Measurements from ENCODE around the gene NAB1. TPM values are rescaled to one million over a fixed set of nuclear protein-coding genes. Genes with fewer than 3 reads are reported as not detected.

Gene NAB1
- polyA plus RNA-seq, 1 donor: 53.9 TPM

GRCh38 chr2:190637281-190637734, 11.6 kb upstream of the NAB1 start:
- DNase-seq (ENCODE audit: low read depth): no peak

DNA sequence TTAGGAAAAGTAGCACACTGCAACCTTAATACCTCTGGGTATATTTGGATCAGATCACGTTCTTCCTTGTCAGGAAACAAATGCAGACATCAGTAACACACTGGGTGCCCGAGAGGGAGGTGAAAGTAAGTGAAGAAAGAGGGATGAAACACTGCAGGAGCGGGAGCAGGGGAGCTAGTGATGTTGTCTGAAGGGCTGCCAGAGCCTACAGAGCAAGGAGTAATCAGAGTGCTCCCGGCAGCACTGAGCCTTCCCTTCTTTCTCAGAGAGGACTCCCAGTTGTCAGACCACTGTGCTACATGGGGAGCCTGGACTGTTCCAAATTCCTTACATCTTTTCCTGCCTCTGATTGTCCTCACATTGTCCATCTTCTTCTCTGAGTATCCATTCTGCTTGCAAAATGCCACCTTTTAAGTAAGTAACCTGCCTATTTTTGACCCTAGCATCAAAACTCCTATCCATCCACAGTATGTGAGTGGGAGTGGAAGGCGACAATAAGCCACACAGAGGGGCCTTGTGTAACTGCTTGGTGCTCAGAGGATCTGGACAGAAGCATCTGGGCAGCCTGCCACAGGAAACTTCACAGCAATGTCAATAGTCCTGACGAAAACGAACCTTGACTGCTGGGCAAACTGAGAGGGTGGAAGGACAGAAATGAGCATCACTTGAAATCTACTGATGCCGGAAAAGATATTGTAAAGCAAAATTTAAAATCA, 10.8 kb upstream of the NAB1 start:
- no peak for DNase-seq (ENCODE audit: low read depth)

DNA sequence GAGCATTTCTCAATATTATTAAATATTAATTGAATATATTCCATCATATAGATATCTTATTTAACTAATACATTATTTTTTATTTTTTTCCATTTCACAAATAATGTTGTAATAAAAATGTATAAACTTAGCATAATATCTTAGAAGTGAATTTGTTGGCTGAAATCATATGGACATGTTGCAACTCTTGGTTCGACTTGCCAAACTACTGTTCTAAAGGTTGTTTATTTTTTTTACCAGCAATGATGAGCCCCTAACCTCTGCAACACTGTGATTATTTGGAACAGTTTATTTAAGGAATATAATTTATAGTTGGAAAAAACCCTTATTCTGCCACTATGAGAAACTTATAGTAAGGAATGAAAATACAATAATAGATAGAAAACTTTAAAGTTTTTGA, 8.8 kb upstream of the NAB1 start:
- DNase-seq (ENCODE audit: low read depth): no peak

- DNase-seq (ENCODE audit: low read depth): no peak
These were observed 7.4 kb upstream of the NAB1 start for GRCh38 chr2:190641469-190641868.

- DNase-seq (ENCODE audit: low read depth): no peak
These were observed 1.9 kb upstream of the NAB1 start for GRCh38 chr2:190646780-190647522.

- DNase-seq (ENCODE audit: low read depth): peak; percentile 77
These were observed 421 bp upstream of the NAB1 start for GRCh38 chr2:190648289-190649034.

DNA sequence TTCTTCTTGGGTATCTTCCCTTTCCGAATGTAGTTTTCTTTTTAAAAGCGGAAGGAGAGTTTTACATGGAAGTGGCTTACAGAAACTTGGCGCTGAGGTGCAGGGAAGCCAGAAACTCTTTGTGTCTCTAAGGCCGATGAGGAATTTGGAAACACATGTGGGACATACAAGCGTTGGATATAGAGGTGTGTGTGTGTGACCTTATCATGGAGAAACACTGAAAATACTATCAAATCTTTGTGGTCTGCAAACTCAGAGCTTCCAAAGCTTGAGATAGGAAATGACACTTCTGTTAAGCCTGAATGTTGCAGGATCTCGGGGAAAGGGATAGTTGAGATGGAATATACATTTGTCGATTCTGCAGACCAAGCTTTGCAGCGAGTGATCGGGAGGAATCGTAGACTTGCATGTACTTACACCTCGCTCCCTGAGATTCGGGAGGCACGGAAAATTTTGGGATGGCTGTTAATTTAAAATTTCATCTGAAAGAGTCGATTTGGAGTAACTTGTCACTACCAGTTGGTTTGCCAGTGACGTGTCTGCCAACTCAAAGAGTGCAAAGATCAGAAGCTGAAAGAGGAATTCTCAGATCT, 1.0 kb downstream of the NAB1 start:
- DNase-seq (ENCODE audit: low read depth): no peak

GRCh38 chr2:190651413-190651812, 2.5 kb downstream of the NAB1 start:
- DNase-seq (ENCODE audit: low read depth): no peak

- no peak for DNase-seq (ENCODE audit: low read depth)
These were observed 4.3 kb downstream of the NAB1 start for GRCh38 chr2:190653231-190653630.

GRCh38 chr2:190653931-190654330, 5.0 kb downstream of the NAB1 start:
- no peak for DNase-seq (ENCODE audit: low read depth)

- DNase-seq (ENCODE audit: low read depth): no peak
These were observed 6.2 kb downstream of the NAB1 start for GRCh38 chr2:190655113-190655512.

- no peak for DNase-seq (ENCODE audit: low read depth)
These were observed 6.7 kb downstream of the NAB1 start for GRCh38 chr2:190655570-190655969.

GRCh38 chr2:190656301-190656700, 7.4 kb downstream of the NAB1 start:
- no peak for DNase-seq (ENCODE audit: low read depth)

DNA sequence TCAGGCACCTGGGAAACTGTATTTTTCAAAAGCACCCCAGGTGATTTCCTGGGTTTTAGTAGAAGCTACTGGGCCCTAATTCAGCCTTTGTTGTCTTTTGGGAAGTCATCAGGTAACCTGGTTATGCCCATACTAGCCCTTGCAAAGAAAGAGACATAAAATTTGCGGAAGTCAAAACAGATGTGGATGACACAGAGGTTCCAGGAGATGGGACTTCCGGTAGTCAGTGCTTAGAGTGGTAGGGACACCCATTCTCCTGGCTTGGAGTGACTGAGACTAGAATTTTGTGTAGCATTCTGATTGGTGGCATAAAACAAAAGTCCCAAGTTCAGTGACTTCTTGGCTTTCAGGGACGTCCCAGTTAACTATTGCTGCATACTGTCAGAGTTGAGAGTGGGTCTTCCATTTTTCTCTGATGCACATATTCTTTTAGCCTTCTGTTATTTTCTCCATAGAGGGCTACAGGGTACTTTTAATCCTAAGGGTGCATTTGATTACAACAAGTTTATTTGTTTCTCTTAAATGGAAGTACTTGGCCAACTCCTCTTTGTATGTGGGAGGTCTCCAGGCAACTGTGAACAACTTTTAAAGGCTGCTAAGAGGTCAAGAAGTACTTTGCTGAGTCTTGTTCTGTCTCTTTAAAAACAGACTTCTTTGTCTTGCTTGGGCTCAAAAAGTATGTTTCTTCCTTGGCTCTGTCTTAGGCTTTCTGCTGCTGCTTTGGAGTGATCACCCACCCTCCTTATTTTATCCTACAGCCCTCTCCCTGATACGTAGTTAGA, 8.8 kb downstream of the NAB1 start:
- DNase-seq (ENCODE audit: low read depth): no peak

GRCh38 chr2:190659553-190659952, 10.7 kb downstream of the NAB1 start:
- no peak for DNase-seq (ENCODE audit: low read depth)

GRCh38 chr2:190662754-190663153, 13.9 kb downstream of the NAB1 start:
- DNase-seq (ENCODE audit: low read depth): no peak

GRCh38 chr2:190663348-190663747, 14.5 kb downstream of the NAB1 start:
- no peak for DNase-seq (ENCODE audit: low read depth)

GRCh38 chr2:190663839-190664238, 15.0 kb downstream of the NAB1 start:
- no peak for DNase-seq (ENCODE audit: low read depth)

- no peak for DNase-seq (ENCODE audit: low read depth)
These were observed 15.4 kb downstream of the NAB1 start for GRCh38 chr2:190664240-190664639.

- DNase-seq (ENCODE audit: low read depth): no peak
These were observed 18.0 kb downstream of the NAB1 start for GRCh38 chr2:190666895-190667294.

DNA sequence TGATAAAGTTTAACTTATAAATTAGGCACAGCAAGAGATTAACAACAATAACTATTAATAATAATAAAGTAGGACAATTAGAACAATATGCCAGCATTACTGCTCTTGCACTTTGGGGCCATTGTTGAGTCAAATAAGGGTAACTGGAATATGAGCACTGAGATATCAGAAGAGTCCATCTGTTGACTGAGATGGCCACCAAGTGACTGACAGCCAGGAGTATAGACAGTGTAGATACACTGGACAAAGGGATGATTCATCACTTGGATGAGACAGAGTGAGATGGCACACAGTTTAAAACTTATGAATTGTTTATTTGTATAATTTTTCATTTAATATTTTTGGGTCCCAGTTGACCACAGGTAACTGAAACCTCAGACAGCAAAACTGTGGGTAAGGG, 20.0 kb downstream of the NAB1 start:
- no peak for DNase-seq (ENCODE audit: low read depth)

All from forelimb muscle (tissue), 1 donor.